Left kidney (tissue), 2 donors: Measurements from ENCODE around the gene TRAM2. TPM values are rescaled to one million over a fixed set of nuclear protein-coding genes. Genes with fewer than 3 reads are reported as not detected.

Source experiments
- DNase-seq: peaks from one replicate; pipeline ENCODE4 v3.0.0-alpha.2; 2013
- polyA plus RNA-seq: library from polyadenylated mRNA; unstranded; fragments of 120-200 nt; gene quantifications from one replicate; pipeline ENCODE4 v1.2.1, GENCODE V29; 2013; ENCODE audit not compliant: insufficient read length

The TRAM2 gene
- polyA plus RNA-seq, 1 donor = 50.8 TPM

- no peak for DNase-seq
These were observed 6.6 kb downstream of the TRAM2 start for GRCh38 chr6:52570291-52570700.

- DNase-seq = no peak
These were observed 8.5 kb downstream of the TRAM2 start for GRCh38 chr6:52568320-52568719.

DNA sequence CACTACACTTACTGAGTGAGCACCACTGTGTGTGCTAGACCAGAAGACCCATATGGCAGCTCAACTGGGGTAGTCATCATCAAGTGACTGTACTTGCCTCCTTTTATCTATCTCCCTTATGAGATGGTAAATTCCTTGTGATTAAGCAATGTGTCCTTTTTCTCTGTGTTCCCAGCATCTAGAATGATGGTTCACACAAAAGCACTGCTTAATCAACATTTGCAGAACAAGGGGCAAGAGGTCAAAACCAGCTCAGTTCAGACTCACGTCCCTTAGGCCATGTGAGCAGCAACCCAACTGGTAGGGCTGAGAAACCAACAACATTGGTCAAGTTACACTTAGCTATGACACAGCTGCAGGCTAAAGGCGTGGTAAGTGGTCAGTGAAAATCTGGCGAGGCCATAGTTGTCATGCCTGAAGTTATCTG lies 10.0 kb downstream of the TRAM2 start:
- DNase-seq = no peak

DNA sequence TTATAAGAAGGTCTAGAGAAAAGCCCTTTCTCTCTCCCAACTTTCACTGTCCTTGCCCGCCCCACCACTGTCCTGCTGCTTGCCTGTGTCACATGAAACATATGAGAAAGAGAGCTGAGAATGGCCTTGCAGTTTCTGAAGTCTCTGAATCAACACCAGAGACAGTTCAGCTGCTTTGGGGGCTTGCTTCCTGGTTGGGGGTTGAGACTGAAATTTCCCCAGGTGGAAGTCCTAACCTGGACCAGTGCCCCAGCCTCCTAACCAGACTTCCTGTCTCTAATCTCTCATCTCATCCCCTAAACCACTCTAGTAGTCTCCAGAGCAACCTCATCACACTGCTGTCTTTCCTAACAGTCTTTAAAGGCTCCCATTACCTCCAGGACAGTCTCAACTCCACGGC lies 10.7 kb downstream of the TRAM2 start:
- no peak for DNase-seq

DNA sequence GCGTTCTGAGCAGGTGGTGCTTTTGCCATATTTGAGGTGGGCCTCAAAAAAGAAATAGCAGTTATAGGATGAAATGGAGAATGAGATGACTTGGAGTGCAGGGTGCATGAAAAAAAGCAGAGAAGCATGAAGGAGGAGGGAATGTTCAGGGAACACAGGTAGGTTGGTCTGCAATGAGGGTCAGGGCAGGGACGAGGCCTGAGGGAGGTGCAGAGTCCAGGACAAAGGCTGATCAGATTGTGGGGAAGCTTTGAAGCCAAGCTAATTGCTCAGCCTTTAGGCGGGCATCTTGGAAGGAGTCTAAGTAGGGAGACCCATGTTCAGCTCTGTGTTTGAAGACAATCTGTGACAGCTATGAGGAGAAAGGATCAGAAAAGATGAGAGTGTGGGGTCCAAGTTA lies 12.0 kb downstream of the TRAM2 start:
- no peak for DNase-seq

DNA sequence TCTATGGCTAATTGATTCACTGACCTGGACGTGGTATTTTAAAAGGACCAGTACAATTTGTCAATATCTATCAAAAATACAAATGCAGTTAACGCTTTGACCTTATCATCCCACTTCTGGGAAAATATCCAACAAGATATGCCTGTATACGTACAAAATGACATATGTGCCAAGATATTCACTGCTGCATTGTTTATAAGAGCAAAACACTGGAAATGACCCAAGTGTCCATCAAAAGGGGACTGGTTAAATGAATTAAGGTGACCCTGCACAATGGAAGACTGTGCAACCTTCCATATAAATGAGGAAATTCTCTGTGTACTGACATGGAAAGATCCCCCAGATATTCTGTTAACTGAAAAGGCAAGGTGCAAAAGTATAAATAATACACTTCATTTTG lies 13.9 kb downstream of the TRAM2 start:
- DNase-seq = no peak

- DNase-seq = no peak
These were observed 16.4 kb downstream of the TRAM2 start for GRCh38 chr6:52560462-52560861.

DNA sequence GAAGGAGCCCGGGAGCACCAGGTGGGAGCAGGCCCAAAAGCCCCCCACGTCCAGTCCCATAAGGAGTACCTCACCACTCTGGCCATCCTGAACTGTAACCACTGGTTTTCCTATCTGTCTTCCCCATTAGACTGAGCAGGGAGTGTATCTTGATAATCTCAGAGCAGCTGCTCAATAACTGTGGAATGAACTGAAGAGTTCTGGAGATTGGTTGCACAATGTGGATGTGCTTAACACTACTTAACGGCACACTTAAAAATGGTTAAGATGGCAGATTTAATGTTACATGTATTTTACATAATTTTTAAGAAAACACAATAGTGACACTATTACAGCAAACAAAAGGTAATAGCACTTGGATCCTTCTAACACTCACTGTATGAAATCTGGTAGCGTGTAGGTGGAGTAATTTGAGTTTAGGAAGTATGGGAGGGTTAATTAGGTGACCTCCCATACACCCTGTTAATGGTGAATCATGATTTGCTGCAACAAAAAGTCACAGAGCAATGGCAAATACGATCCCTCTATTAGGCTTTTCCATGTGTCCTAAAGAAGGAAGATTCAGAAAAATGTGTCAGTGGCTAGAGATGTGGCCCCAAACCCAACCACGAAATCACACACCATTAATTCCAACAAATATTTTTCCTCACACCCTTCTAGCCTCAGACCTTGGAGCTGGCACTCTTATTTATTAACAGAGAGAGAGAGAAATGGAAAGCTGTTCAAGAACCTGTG lies 18.4 kb downstream of the TRAM2 start:
- DNase-seq = no peak

DNA sequence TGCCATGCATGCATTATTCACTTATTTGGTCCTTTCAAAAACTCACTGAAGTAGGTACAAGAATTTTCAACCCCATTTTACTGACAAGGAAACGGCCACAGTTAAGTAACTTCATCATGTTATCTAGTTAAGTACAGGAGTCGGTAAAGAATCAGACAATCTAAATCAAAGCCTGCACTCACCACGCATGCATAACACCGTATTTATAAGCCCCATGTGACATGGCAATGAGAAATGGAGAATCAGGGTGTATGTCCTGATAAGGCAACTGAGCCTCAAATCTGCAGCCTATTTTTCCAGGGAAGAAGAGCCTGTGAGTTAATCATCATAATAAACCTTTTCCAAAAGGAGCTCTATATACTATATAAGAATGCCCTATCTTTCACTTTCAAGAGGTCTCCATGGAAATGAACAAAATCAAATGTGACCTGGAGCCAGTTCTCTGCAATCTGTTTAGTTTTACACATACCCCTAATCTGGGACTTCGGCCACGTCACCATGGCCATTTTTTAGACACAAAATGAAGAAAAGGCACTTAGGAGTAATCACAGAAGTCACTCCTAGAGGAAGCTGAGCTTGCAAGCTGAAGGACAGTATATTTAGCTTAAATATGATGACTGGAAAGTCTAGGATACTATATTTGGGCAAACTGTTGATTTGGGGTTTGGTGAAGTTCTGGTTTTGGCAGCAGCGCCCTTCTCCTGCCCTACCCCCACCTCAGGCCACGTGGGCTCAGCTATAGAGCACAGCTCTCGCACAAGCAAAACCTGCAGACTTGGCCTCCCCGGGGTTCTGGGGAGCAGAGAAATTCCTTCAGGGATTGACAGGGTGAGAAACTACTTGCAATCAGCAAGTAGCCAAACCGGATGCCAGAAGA lies 19.2 kb downstream of the TRAM2 start:
- DNase-seq = no peak

DNA sequence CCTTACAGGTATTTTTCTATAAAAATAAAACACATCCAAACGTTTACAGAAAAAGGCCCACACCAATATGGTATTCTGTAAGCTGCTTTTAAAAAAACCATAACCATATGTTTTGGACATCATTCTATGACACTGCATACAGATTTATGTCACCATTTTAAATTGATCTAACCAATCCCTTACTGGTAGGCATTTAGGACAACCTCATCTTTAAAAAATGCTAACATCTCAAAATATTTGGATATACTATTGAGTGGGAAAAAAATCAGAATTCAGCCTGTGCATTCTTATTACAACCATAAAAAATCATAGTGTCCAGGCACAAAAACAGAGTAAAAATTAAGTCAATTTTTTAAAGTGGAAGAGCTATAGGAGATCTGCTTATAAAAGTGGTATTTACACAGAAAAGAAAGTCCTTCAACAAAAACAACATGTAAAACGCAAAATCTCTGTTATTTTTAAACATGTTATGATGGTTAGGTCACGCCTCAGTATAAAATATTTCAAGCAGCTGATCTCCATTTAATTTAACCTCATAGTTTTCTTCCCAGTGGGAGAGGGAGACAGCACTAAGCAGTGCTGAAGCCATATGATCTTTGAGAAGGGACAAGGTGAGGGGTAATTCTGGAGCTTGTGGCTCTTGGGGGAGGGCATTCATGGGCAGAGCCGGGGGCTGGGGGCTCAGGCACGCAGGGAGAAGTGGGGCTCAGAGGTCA lies 21.2 kb downstream of the TRAM2 start:
- no peak for DNase-seq

DNA sequence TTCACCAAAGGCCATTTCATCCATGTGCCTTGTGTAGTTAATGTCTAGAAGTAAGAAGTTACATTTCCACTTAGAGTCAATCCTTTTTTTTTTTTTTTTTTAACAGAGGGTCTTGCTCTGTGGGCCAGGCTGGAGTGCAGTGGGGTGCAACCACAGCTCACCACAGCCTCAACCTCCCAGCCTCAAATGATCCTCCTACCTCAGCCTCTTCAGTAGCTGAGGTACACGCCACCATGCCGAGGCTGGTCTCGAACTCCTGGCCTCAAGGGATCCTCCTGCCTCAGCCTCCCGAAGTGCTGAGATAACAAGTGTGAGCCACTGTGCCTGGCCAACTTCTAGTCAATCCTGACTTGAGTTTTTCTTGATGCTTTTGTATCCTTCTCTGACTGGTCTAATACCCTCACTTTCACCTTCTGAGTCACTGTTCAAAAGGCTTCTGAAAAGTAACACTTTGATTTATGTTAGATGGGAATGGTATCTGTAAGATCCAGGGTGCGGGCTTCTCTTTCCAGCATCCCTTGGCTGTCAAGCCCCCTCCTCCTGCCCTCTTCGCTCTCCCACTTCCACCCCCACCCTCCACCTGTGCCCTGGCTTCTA lies 22.1 kb downstream of the TRAM2 start:
- no peak for DNase-seq

GRCh38 chr6:52553719-52554118 lies 23.1 kb downstream of the TRAM2 start:
- no peak for DNase-seq

GRCh38 chr6:52553158-52553557 lies 23.7 kb downstream of the TRAM2 start:
- no peak for DNase-seq

GRCh38 chr6:52552278-52552643 lies 24.6 kb downstream of the TRAM2 start:
- DNase-seq = no peak

GRCh38 chr6:52551483-52552277 lies 25.2 kb downstream of the TRAM2 start:
- peak; percentile 50 for DNase-seq

GRCh38 chr6:52550870-52551269 lies 26.0 kb downstream of the TRAM2 start:
- no peak for DNase-seq

- no peak for DNase-seq
These were observed 26.8 kb downstream of the TRAM2 start for GRCh38 chr6:52550014-52550575.

DNA sequence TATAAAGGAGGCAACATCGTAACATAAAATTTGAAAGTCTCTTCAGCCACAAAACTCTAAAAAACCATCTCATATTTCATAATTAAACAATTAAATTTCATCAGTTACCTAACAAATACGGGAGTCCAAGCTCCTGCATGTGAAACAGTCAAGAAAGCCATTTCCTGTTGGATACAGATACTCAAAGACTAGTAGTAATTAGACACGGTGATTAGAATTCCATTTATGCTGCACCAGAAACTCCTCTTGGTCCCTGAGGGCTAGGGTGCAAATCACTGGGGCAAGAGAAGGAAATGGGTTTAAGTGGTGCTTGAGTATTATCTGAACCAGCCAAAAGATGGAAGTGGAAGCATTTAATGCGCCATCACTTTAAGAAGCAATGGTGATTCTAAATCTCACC lies 27.4 kb downstream of the TRAM2 start:
- no peak for DNase-seq

- no peak for DNase-seq
These were observed 27.9 kb downstream of the TRAM2 start for GRCh38 chr6:52548999-52549398.

DNA sequence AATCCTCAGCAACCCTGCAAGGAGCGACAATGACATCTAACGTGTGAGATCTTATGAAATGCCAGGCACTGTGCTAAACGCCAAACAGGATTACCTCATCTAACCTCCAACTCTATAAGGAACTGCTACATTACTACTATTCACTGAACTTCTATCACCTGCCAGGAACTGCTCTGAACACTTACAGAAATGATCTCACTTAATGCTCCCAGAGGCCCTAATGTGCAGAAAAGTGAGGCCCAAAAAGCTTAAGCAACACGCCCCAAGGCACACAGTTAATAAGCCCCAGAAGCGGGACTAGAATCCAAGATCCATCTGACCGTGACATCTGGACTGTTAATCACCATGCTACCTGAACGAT lies 28.5 kb downstream of the TRAM2 start:
- DNase-seq = no peak

DNA sequence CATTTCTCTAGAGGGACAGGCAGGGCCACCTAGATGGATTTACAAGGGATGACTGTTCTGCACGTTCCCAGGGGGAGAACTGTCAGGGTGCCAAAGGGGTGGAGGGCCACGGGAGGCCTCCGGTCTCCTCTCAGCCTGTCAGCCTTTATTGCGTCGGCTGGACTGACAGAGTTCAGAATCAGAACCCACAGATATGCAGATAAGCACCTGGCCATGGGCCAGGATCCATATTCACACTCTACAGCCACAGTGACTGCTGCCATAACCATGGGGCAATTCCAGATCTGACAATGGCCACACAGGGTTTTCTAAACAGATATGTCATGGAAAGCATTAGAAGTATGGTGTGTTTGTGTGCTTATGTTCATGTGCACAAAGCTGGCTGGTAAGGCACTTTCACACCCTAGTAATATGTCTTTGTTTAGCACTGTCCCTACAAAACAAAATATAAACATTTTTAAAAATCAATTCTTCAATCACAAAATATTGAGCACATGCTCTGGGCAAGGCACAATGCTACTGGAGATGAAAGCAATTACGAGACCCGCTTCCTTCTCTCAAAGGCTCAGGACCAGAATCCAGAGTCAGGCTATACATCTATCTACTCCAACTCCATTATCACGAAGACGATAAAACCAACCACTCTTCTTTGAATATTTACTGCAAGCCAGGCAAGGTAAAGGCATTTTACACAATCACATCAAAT lies 29.1 kb downstream of the TRAM2 start:
- DNase-seq = no peak
